ENCODE results near the gene CLCN6.

The CLCN6 gene

GRCh38 chr1:11805422-11806306 is at the start of gene CLCN6, which contains the start of gene MTHFR:
CLCN6 (plus strand) TSS chr1:11806191; CDS start chr1:11806263, 72 bp downstream.
MTHFR (minus strand) TSS chr1:11805964; CDS start chr1:11803116, 2,848 bp downstream.
- Histone ChIP-seq H3K9me3 (ENCODE audit: control insufficient read depth in 1 of 2, low read length in 2 of 2) (no peaks in the 10 kb centered on the region), H3K27me3 (ENCODE audit: control insufficient read depth in 1 of 2, insufficient read depth in 2 of 2, low read length in 2 of 2) (no peaks in the 10 kb centered on the region), H3K27ac (ENCODE audit: low read depth, low read length) (peak within 1 kb of the TSS; percentile 99), H3K4me3 (ENCODE audit: low read depth in 1 of 2, low read length in 2 of 2) (peak within 1 kb of the TSS; percentile 90 to 96), H3K9ac (ENCODE audit: low read depth in 1 of 2, low read length in 2 of 2) (peak within 1 kb of the TSS; percentile 99), H3K36me3 (ENCODE audit: control insufficient read depth in 1 of 2, insufficient read depth in 2 of 2, low read length in 2 of 2) (peaks cover 11 to 28% of the 10 kb centered on the region in 2 donors), H3K4me1 (ENCODE audit: control insufficient read depth in 1 of 2, insufficient read depth in 2 of 2, low read length in 2 of 2) (peaks cover 50 to 51% of the 10 kb centered on the region in 2 donors)

GRCh38 chr1:11757047-11757446 is 48.9 kb upstream of the CLCN6 start:
- Histone ChIP-seq H3K4me1 (ENCODE audit: control insufficient read depth in 1 of 2, insufficient read depth in 2 of 2, low read length in 2 of 2) (peaks cover 0 to 4% of the 10 kb centered on the region in 2 donors), H3K4me3 (ENCODE audit: low read depth in 1 of 2, low read length in 2 of 2) (no peak overlapping the region), H3K27ac (ENCODE audit: low read depth, low read length) (no peak overlapping the region), H3K36me3 (ENCODE audit: control insufficient read depth in 1 of 2, insufficient read depth in 2 of 2, low read length in 2 of 2) (no peaks in the 10 kb centered on the region), H3K9ac (ENCODE audit: low read depth in 1 of 2, low read length in 2 of 2) (no peak overlapping the region), H3K27me3 (ENCODE audit: control insufficient read depth in 1 of 2, insufficient read depth in 2 of 2, low read length in 2 of 2) (peaks cover 4 to 8% of the 10 kb centered on the region in 2 donors), H3K9me3 (ENCODE audit: control insufficient read depth in 1 of 2, low read length in 2 of 2) (no peaks in the 10 kb centered on the region)

GRCh38 chr1:11759791-11760190 is 46.2 kb upstream of the CLCN6 start:
- H3K9me3 ChIP-seq (ENCODE audit: control insufficient read depth in 1 of 2, low read length in 2 of 2), result no peaks in the 10 kb centered on the region

GRCh38 chr1:11761285-11761684 is 44.7 kb upstream of the CLCN6 start:
- Histone ChIP-seq H3K9ac (ENCODE audit: low read depth in 1 of 2, low read length in 2 of 2) (no peak overlapping the region), H3K27ac (ENCODE audit: low read depth, low read length) (no peak overlapping the region), H3K27me3 (ENCODE audit: control insufficient read depth in 1 of 2, insufficient read depth in 2 of 2, low read length in 2 of 2) (peaks cover 7 to 14% of the 10 kb centered on the region in 2 donors), H3K36me3 (ENCODE audit: control insufficient read depth in 1 of 2, insufficient read depth in 2 of 2, low read length in 2 of 2) (no peaks in the 10 kb centered on the region), H3K4me1 (ENCODE audit: control insufficient read depth in 1 of 2, insufficient read depth in 2 of 2, low read length in 2 of 2) (peaks cover 0 to 5% of the 10 kb centered on the region in 2 donors), H3K4me3 (ENCODE audit: low read depth in 1 of 2, low read length in 2 of 2) (no peak overlapping the region), H3K9me3 (ENCODE audit: control insufficient read depth in 1 of 2, low read length in 2 of 2) (no peaks in the 10 kb centered on the region)

More at GRCh38 chr1:11759791-11760190, 46.2 kb upstream of the CLCN6 start:
- Histone ChIP-seq H3K27ac (ENCODE audit: low read depth, low read length) (no peak overlapping the region), H3K4me3 (ENCODE audit: low read depth in 1 of 2, low read length in 2 of 2) (no peak overlapping the region), H3K27me3 (ENCODE audit: control insufficient read depth in 1 of 2, insufficient read depth in 2 of 2, low read length in 2 of 2) (peaks cover 7 to 14% of the 10 kb centered on the region in 2 donors), H3K9ac (ENCODE audit: low read depth in 1 of 2, low read length in 2 of 2) (no peak overlapping the region), H3K4me1 (ENCODE audit: control insufficient read depth in 1 of 2, insufficient read depth in 2 of 2, low read length in 2 of 2) (peaks cover 0 to 5% of the 10 kb centered on the region in 2 donors), H3K36me3 (ENCODE audit: control insufficient read depth in 1 of 2, insufficient read depth in 2 of 2, low read length in 2 of 2) (no peaks in the 10 kb centered on the region)

- H3K4me1 ChIP-seq (ENCODE audit: control insufficient read depth in 1 of 2, insufficient read depth in 2 of 2, low read length in 2 of 2), result peaks cover 0 to 5% of the 10 kb centered on the region in 2 donors
- H3K9me3 ChIP-seq (ENCODE audit: control insufficient read depth in 1 of 2, low read length in 2 of 2), result no peaks in the 10 kb centered on the region
- no peak within 1 kb of the TSS for H3K27ac ChIP-seq (ENCODE audit: low read depth, low read length)
- no peaks in the 10 kb centered on the region for H3K36me3 ChIP-seq (ENCODE audit: control insufficient read depth in 1 of 2, insufficient read depth in 2 of 2, low read length in 2 of 2)
- H3K9ac ChIP-seq (ENCODE audit: low read depth in 1 of 2, low read length in 2 of 2), result no peak within 1 kb of the TSS
- H3K4me3 ChIP-seq (ENCODE audit: low read depth in 1 of 2, low read length in 2 of 2), result no peak within 1 kb of the TSS
- peaks cover 7 to 14% of the 10 kb centered on the region in 2 donors for H3K27me3 ChIP-seq (ENCODE audit: control insufficient read depth in 1 of 2, insufficient read depth in 2 of 2, low read length in 2 of 2)
Measured at GRCh38 chr1:11761988-11762406, 44.0 kb upstream of the CLCN6 start, which contains the start of gene C1orf167. C1orf167 (plus strand) TSS chr1:11762193; CDS start chr1:11764401, 2,208 bp downstream.

- Histone ChIP-seq H3K9ac (ENCODE audit: low read depth in 1 of 2, low read length in 2 of 2) (no peak overlapping the region), H3K4me3 (ENCODE audit: low read depth in 1 of 2, low read length in 2 of 2) (no peak overlapping the region), H3K9me3 (ENCODE audit: control insufficient read depth in 1 of 2, low read length in 2 of 2) (no peaks in the 10 kb centered on the region), H3K4me1 (ENCODE audit: control insufficient read depth in 1 of 2, insufficient read depth in 2 of 2, low read length in 2 of 2) (peaks cover 0 to 5% of the 10 kb centered on the region in 2 donors), H3K27me3 (ENCODE audit: control insufficient read depth in 1 of 2, insufficient read depth in 2 of 2, low read length in 2 of 2) (peaks cover 7 to 14% of the 10 kb centered on the region in 2 donors), H3K36me3 (ENCODE audit: control insufficient read depth in 1 of 2, insufficient read depth in 2 of 2, low read length in 2 of 2) (no peaks in the 10 kb centered on the region), H3K27ac (ENCODE audit: low read depth, low read length) (no peak overlapping the region)
Measured at GRCh38 chr1:11764115-11764514, 41.9 kb upstream of the CLCN6 start.

- Histone ChIP-seq H3K27me3 (ENCODE audit: control insufficient read depth in 1 of 2, insufficient read depth in 2 of 2, low read length in 2 of 2) (peaks cover 7 to 14% of the 10 kb centered on the region in 2 donors), H3K36me3 (ENCODE audit: control insufficient read depth in 1 of 2, insufficient read depth in 2 of 2, low read length in 2 of 2) (no peaks in the 10 kb centered on the region), H3K4me1 (ENCODE audit: control insufficient read depth in 1 of 2, insufficient read depth in 2 of 2, low read length in 2 of 2) (peaks cover 0 to 5% of the 10 kb centered on the region in 2 donors), H3K27ac (ENCODE audit: low read depth, low read length) (no peak overlapping the region), H3K9me3 (ENCODE audit: control insufficient read depth in 1 of 2, low read length in 2 of 2) (no peaks in the 10 kb centered on the region), H3K9ac (ENCODE audit: low read depth in 1 of 2, low read length in 2 of 2) (no peak overlapping the region), H3K4me3 (ENCODE audit: low read depth in 1 of 2, low read length in 2 of 2) (no peak overlapping the region)
Measured at GRCh38 chr1:11764519-11764918, 41.5 kb upstream of the CLCN6 start.

- Histone ChIP-seq H3K4me3 (ENCODE audit: low read depth in 1 of 2, low read length in 2 of 2) (no peak overlapping the region), H3K4me1 (ENCODE audit: control insufficient read depth in 1 of 2, insufficient read depth in 2 of 2, low read length in 2 of 2) (peaks cover 0 to 5% of the 10 kb centered on the region in 2 donors), H3K27me3 (ENCODE audit: control insufficient read depth in 1 of 2, insufficient read depth in 2 of 2, low read length in 2 of 2) (peaks cover 7 to 14% of the 10 kb centered on the region in 2 donors), H3K9me3 (ENCODE audit: control insufficient read depth in 1 of 2, low read length in 2 of 2) (no peaks in the 10 kb centered on the region), H3K36me3 (ENCODE audit: control insufficient read depth in 1 of 2, insufficient read depth in 2 of 2, low read length in 2 of 2) (no peaks in the 10 kb centered on the region), H3K9ac (ENCODE audit: low read depth in 1 of 2, low read length in 2 of 2) (no peak overlapping the region), H3K27ac (ENCODE audit: low read depth, low read length) (no peak overlapping the region)
Measured at GRCh38 chr1:11765661-11766428, 40.1 kb upstream of the CLCN6 start.

GRCh38 chr1:11766429-11766776 is 39.6 kb upstream of the CLCN6 start:
- H3K36me3 ChIP-seq (ENCODE audit: control insufficient read depth in 1 of 2, insufficient read depth in 2 of 2, low read length in 2 of 2), result no peaks in the 10 kb centered on the region
- H3K27me3 ChIP-seq (ENCODE audit: control insufficient read depth in 1 of 2, insufficient read depth in 2 of 2, low read length in 2 of 2), result peaks cover 7 to 11% of the 10 kb centered on the region in 2 donors
- no peak overlapping the region for H3K27ac ChIP-seq (ENCODE audit: low read depth, low read length)
- H3K4me3 ChIP-seq (ENCODE audit: low read depth in 1 of 2, low read length in 2 of 2), result no peak overlapping the region
- no peak overlapping the region for H3K9ac ChIP-seq (ENCODE audit: low read depth in 1 of 2, low read length in 2 of 2)
- no peaks in the 10 kb centered on the region for H3K9me3 ChIP-seq (ENCODE audit: control insufficient read depth in 1 of 2, low read length in 2 of 2)
- peaks cover 0 to 5% of the 10 kb centered on the region in 2 donors for H3K4me1 ChIP-seq (ENCODE audit: control insufficient read depth in 1 of 2, insufficient read depth in 2 of 2, low read length in 2 of 2)
